GM12878 (cell line): ENCODE data around the gene F2RL1. TPM values are rescaled to one million over a fixed set of nuclear protein-coding genes. Genes with fewer than 3 reads are reported as not detected.

ENCODE experiments used
- ATAC-seq: fragments of 200-7000 bp; cut with Tn5 transposase; 3 replicates; pipeline ENCODE4 v1.9.1; 2020; ENCODE audit warnings: mild to moderate bottlenecking, moderate library complexity
- BruUV-seq: library from RNA; stranded (reverse); fragments of 400-500 nt; replicated peaks from 2 replicates; lab custom pipeline; 2021; lab: Mats Ljungman, UMichigan
- CTCF ChIA-PET: fragments of 300-600 bp; sonication (Branson Sonifier 250); formaldehyde crosslinking; extraction: SDS; loops from one replicate; lab custom pipeline; 2021; ENCODE audit warnings: inconsistent platforms; lab: Yijun Ruan, JAX
- POLR2A ChIA-PET: fragments of 350-600 bp; formaldehyde crosslinking; extraction: SDS; loops from one replicate; lab custom pipeline; 2021; ENCODE audit warnings: inconsistent platforms; lab: Charles Lee
- RAD21 ChIA-PET: fragments of 300-600 bp; sonication (Branson Sonifier 250); formaldehyde crosslinking; loops from one replicate; lab custom pipeline; 2023; ENCODE audit warnings: antibody characterized with exemption; ENCODE audit not compliant: unreplicated experiment; lab: Charles Lee
- SMC1A ChIA-PET: fragments of 300-600 bp; sonication (Branson Sonifier 250); formaldehyde crosslinking; loops from one replicate; lab custom pipeline; 2023; ENCODE audit not compliant: unreplicated experiment, uncharacterized antibody; lab: Charles Lee
- DNase-seq: peaks from one replicate; pipeline ENCODE4 v3.0.0-alpha.2; 2011; ENCODE audit warnings: low read depth, low spot score
- FAIRE-seq: peaks from 3 replicates; lab custom pipeline; 2011; peaks lifted over from hg19 to GRCh38; lab: Jason Lieb, UNC
- H2AFZ ChIP-seq: 2 replicates; pipeline ENCODE4 v1.6.0; 2011; ENCODE audit warnings: low read depth, low read length, control low read depth; ENCODE audit not compliant: control insufficient read depth
- H3K27ac ChIP-seq: 2 replicates; pipeline ENCODE4 v1.5.1; 2011; ENCODE audit warnings: control low read depth; ENCODE audit not compliant: control insufficient read depth, insufficient read depth
- H3K27me3 ChIP-seq, 2 experiments: replicated peaks in 1 of 2; 2 replicates each; pipeline versions ENCODE4 v1.6.0 to v1.6.1; 2011; ENCODE audit warnings: low read length in 1 of 2; ENCODE audit not compliant: control insufficient read depth in 2 of 2, insufficient read depth in 2 of 2
- H3K36me3 ChIP-seq, 2 experiments: 2 replicates each; pipeline ENCODE4 v1.5.1; 2011; ENCODE audit warnings: low read length in 1 of 2; ENCODE audit not compliant: control insufficient read depth in 2 of 2, insufficient read depth in 2 of 2
- H3K4me1 ChIP-seq: 2 replicates; pipeline ENCODE4 v1.6.1; 2011; ENCODE audit warnings: mild to moderate bottlenecking, low read length, moderate library complexity, mixed read lengths; ENCODE audit not compliant: control insufficient read depth, insufficient read depth
- H3K4me2 ChIP-seq: 2 replicates; pipeline ENCODE4 v1.6.0; 2011; ENCODE audit warnings: control low read depth; ENCODE audit not compliant: control insufficient read depth, insufficient read depth
- H3K4me3 ChIP-seq: fragments of 200-600 bp; sonication (generic); 2 replicates; pipeline ENCODE4 v1.5.1; 2016
- H3K79me2 ChIP-seq: 2 replicates; pipeline ENCODE4 v1.6.0; 2011; ENCODE audit warnings: low read length; ENCODE audit not compliant: control insufficient read depth, insufficient read depth
- H3K9ac ChIP-seq: 2 replicates; pipeline ENCODE4 v1.8.0; 2011; ENCODE audit warnings: low read length, control low read depth, mixed read lengths; ENCODE audit not compliant: control insufficient read depth, insufficient read depth
- H3K9me3 ChIP-seq: replicated peaks from 3 replicates; pipeline ENCODE4 v1.5.1; 2011; ENCODE audit warnings: mild to moderate bottlenecking, low read length; ENCODE audit not compliant: control insufficient read depth, insufficient read depth
- H4K20me1 ChIP-seq: 2 replicates; pipeline ENCODE4 v1.6.0; 2011; ENCODE audit not compliant: control insufficient read depth, insufficient read depth
- ASH2L ChIP-seq: fragments of 300-600, 200-600 bp; sonication (generic); IDR thresholded peaks from 2 replicates; pipeline ENCODE4 v1.6.1; 2017; ENCODE audit warnings: low read depth, mild to moderate bottlenecking, borderline replicate concordance
- ATF3 ChIP-seq: IDR thresholded peaks from 2 replicates; pipeline ENCODE4 v1.6.1; 2011; ENCODE audit warnings: low read depth, mild to moderate bottlenecking, low read length, moderate library complexity, borderline replicate concordance; ENCODE audit errors: extremely low read depth
- CEBPB ChIP-seq, 2 experiments: fragments of 150-350 bp in 1 of 2; IDR thresholded peaks; 2 replicates each; pipeline ENCODE4 v1.6.1; 2012 to 2014; ENCODE audit warnings: low read depth in 2 of 2, low read length in 2 of 2, borderline replicate concordance in 1 of 2, inconsistent platforms in 1 of 2
- CHD4 ChIP-seq: fragments of 200-600 bp; sonication (generic); IDR thresholded peaks from 2 replicates; pipeline ENCODE4 v1.6.1; 2016; ENCODE audit warnings: mild to moderate bottlenecking
- EED ChIP-seq: sonication (generic); IDR thresholded peaks from 2 replicates; pipeline ENCODE4 v1.6.1; 2016; ENCODE audit warnings: antibody characterized with exemption, low read depth
- FOS ChIP-seq: IDR thresholded peaks from 3 replicates; pipeline ENCODE4 v1.6.1; 2011; ENCODE audit warnings: borderline replicate concordance; ENCODE audit not compliant: insufficient read length; ENCODE audit errors: extremely low read depth
- FOXK2 ChIP-seq: fragments of 450-650 bp; IDR thresholded peaks from 2 replicates; pipeline ENCODE4 v1.6.1; 2017; ENCODE audit warnings: mild to moderate bottlenecking, moderate library complexity
- IKZF1 ChIP-seq: fragments of 450-650 bp; conservative IDR thresholded peaks from 2 replicates; pipeline ENCODE4 v1.6.1; 2017; ENCODE audit warnings: antibody characterized with exemption, mild to moderate bottlenecking
- MYB ChIP-seq: fragments of 150-350 bp; IDR thresholded peaks from 2 replicates; pipeline ENCODE4 v1.6.1; 2014; ENCODE audit warnings: mild to moderate bottlenecking, low read depth, low read length, borderline replicate concordance
- NFIC ChIP-seq: IDR thresholded peaks from 2 replicates; pipeline ENCODE4 v1.6.1; 2012; ENCODE audit warnings: low read depth, mild to moderate bottlenecking, inconsistent platforms, low read length, moderate library complexity
- PAX5 ChIP-seq: IDR thresholded peaks from 2 replicates; pipeline ENCODE4 v1.6.1; 2011; ENCODE audit warnings: low read depth, low read length, borderline replicate concordance
- SRF ChIP-seq, 2 experiments: IDR thresholded peaks; 2 replicates each; pipeline ENCODE4 v1.6.1; 2011; ENCODE audit warnings: low read depth in 2 of 2, low read length in 2 of 2, mild to moderate bottlenecking in 1 of 2, moderate library complexity in 1 of 2
- STAT1 ChIP-seq: fragments of 450-650 bp; conservative IDR thresholded peaks from 2 replicates; pipeline ENCODE4 v1.6.1; 2014; ENCODE audit warnings: antibody characterized with exemption, mild to moderate bottlenecking
- YY1 ChIP-seq: IDR thresholded peaks from 2 replicates; pipeline ENCODE4 v1.6.1; 2011; ENCODE audit warnings: low read depth, mild to moderate bottlenecking, low read length
- ZNF207 ChIP-seq: fragments of 450-650 bp; IDR thresholded peaks from 2 replicates; pipeline ENCODE4 v1.6.1; 2014; ENCODE audit warnings: antibody characterized with exemption, mild to moderate bottlenecking, borderline replicate concordance
- ZNF24 ChIP-seq: fragments of 450-650 bp; IDR thresholded peaks from 2 replicates; pipeline ENCODE4 v1.6.1; 2017; ENCODE audit warnings: antibody characterized with exemption, mild to moderate bottlenecking
- WGBS: methylation state at CpG from one replicate; pipeline ENCODE4 v1.1.6; 2016; ENCODE audit warnings: low lambda C conversion rate; ENCODE audit not compliant: insufficient replicate concordance, insufficient coverage; ENCODE audit errors: missing lambda C conversion rate; 5-methylcytosine and 5-hydroxymethylcytosine counted together
- in situ Hi-C: fragments of 300-500 bp; cut with MboI; formaldehyde crosslinking; loops from 9 replicates; pipeline ENCODE4 v1.14.3; 2018; ENCODE audit warnings: mixed read lengths
- intact Hi-C: fragments of 100-400 bp; cut with micrococcal nuclease; formaldehyde crosslinking; loops from one replicate; pipeline ENCODE4 v1.14.2; 2022; ENCODE audit not compliant: unreplicated experiment
- polyA plus RNA-seq, 11 experiments: library from polyadenylated mRNA; depleted of rRNA in 4 of 11; unstranded in 6 of 11; stranded (reverse) in 5 of 11; fragments of >200 nt; fragmentation: Nextera tagmentation in 4 of 11; fragmentation: Illumina TruSeq in 1 of 11; extraction: Ambion mirVana in 4 of 11; extraction: Trizol in 1 of 11; gene quantifications; 1 replicate in 1 of 11; 2 replicates in 10 of 11; pipeline versions ENCODE4 v1.2.1 to v1.2.3, GENCODE V29; 2011 to 2016; ENCODE audit warnings: inconsistent platforms in 2 of 11, missing spikeins in 2 of 11, low read depth in 1 of 11
- total RNA-seq, 4 experiments: library from RNA; depleted of rRNA in 3 of 4; stranded (reverse); fragments of >200 nt in 3 of 4; fragmentation: Illumina TruSeq in 1 of 4; extraction: Trizol in 1 of 4; gene quantifications; 2 replicates each; pipeline versions ENCODE4 v1.2.1 to v1.2.3, GENCODE V29; 2013 to 2021
- TF ChIP-seq, protein P1 (sequence below): fragments of 450-650 bp; IDR thresholded peaks from 2 replicates; pipeline ENCODE4 v1.6.1; 2017; ENCODE audit warnings: borderline replicate concordance

Gene F2RL1
- total and polyA plus RNA-seq, 10 of the 15 experiments (the other 5 are each of a cell fraction or from before 2014, with no cell fraction given), result 0.04 to 0.10 TPM; not detected in 8

DNA sequence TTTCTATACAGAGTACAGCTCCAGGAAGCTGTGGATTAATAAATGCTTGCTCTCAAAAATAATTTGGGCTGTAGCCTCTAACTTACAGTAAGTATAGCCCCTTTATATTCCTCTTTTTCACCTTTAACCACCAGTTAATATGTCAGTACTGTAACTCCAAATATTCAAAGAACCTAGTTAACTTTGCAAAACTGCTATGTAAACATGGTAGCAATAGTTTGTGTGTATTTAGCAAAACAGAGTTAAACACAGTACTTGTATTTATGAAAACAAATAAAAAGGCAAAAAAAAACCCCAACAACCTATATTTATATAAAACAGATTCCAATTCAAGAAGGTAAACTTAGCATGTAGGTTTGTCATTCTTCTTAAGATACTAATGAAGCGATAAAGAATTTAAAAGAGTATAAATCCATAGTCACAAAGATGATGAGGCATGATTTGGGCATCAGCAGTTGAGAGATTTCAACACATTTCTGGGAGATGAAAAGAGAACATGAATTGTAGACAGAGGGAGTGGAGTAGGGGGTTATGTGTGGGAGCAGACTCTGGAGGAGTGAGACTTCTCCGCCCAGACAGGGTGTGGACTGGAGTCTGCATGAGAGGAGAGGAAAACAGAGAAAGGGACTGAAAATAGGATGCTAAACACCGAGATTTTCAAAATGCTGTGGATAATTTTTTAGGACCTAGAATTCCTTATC, 47.0 kb upstream of the F2RL1 start:
- Histone ChIP-seq H4K20me1 (no peaks in the 10 kb centered on the region), H3K36me3 (no peaks in the 10 kb centered on the region), H2AFZ (no peak overlapping the region), H3K4me1 (no peaks in the 10 kb centered on the region), H3K4me2 (no peak overlapping the region), H3K9ac (no peak overlapping the region), H3K9me3 (no peaks in the 10 kb centered on the region), H3K4me3 (no peak overlapping the region), H3K27ac (no peak overlapping the region), H3K27me3 (no peaks in the 10 kb centered on the region), H3K79me2 (no peaks in the 10 kb centered on the region)
- in situ Hi-C loops, result loop anchor here (10.0 kb wide), 1 partner anchor 367 kb away; the partner anchor contains the start of gene IQGAP2
- no peak for ATAC-seq
- intact Hi-C loops, result no loop called here
- BruUV-seq, result no TSS peak
- CTCF ChIA-PET, result interaction anchor here (1.0 to 6.8 kb wide), 3 partner anchors 32 to 171 kb away, joined by 6 to 239 read pairs (median 122); partner anchors contain the start of gene F2R
- RAD21 ChIA-PET, result interaction anchor here (3.5 kb wide), 1 partner anchor 54 kb away, joined by 59 read pairs; no protein-coding TSS in a partner anchor
- no peak for FAIRE-seq
- POLR2A ChIA-PET, result interaction anchor here (0.6 kb wide), 1 partner anchor 43 kb away, joined by 5 read pairs; no protein-coding TSS in a partner anchor
- no peak for DNase-seq
- SMC1A ChIA-PET, result interaction anchor here (1.5 to 7.6 kb wide), 4 partner anchors 13 to 171 kb away, joined by 4 to 154 read pairs (median 71); partner anchors contain the start of gene F2R
- TF ChIP-seq SRF (IDR thresholded peaks at IDR 0.05; ENCODE audit: low read depth in 2 of 2, low read length in 2 of 2) (no peak), FOS (no peak), FOXK2 (no peak), ZNF24 (no peak), ATF3 (no peak), MYB (no peak), CHD4 (no peak), EED (no peak), YY1 (no peak), ASH2L (no peak), ZNF207 (no peak), NFIC (no peak), IKZF1 (no peak), STAT1 (no peak), CEBPB (IDR thresholded peaks at IDR 0.05; ENCODE audit: borderline replicate concordance in 1 of 2, low read depth in 2 of 2, low read length in 2 of 2) (no peak), PAX5 (no peak)
- TF ChIP-seq, protein P1, sequence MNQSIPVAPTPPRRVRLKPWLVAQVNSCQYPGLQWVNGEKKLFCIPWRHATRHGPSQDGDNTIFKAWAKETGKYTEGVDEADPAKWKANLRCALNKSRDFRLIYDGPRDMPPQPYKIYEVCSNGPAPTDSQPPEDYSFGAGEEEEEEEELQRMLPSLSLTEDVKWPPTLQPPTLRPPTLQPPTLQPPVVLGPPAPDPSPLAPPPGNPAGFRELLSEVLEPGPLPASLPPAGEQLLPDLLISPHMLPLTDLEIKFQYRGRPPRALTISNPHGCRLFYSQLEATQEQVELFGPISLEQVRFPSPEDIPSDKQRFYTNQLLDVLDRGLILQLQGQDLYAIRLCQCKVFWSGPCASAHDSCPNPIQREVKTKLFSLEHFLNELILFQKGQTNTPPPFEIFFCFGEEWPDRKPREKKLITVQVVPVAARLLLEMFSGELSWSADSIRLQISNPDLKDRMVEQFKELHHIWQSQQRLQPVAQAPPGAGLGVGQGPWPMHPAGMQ, result no peak
- TF ChIP-seq, all 136 proteins: peak for 0
- 64% methylated on average over 3 of the region's 3 CpGs for WGBS
